Lung (tissue), 12 donors: ENCODE data around the gene HDAC2. TPM values are rescaled to one million over a fixed set of nuclear protein-coding genes. Genes with fewer than 3 reads are reported as not detected.

ENCODE experiments used
- ATAC-seq: fragments of 200-7000 bp; cut with Tn5 transposase; one replicate; pipeline ENCODE4 v1.9.1; 2020; ENCODE audit warnings: moderate number of reproducible peaks; ENCODE audit not compliant: insufficient read depth, low FRiP score
- DNase-seq, 3 donors: peaks; one replicate each; pipeline ENCODE4 v3.0.0-alpha.2; 2013 to 2017
- H3K27ac ChIP-seq, 2 donors: one replicate each; pipeline ENCODE4 v1.5.1; 2013; ENCODE audit warnings: mild to moderate bottlenecking in 2 of 2, moderate library complexity in 2 of 2, control low read depth in 1 of 2, inconsistent platforms in 1 of 2, low read depth in 1 of 2, low read length in 1 of 2
- H3K27me3 ChIP-seq, 3 donors: one replicate each; pipeline ENCODE4 v1.5.1; 2013; ENCODE audit warnings: low read length in 2 of 3; ENCODE audit not compliant: control insufficient read depth in 3 of 3, insufficient read depth in 3 of 3
- H3K36me3 ChIP-seq, 4 donors: one replicate each; pipeline ENCODE4 v1.5.1; 2013; ENCODE audit warnings: low read length in 4 of 4, mild to moderate bottlenecking in 1 of 4, moderate library complexity in 1 of 4; ENCODE audit not compliant: control insufficient read depth in 4 of 4, insufficient read depth in 4 of 4
- H3K4me1 ChIP-seq, 5 donors: one replicate each; pipeline ENCODE4 v1.5.1; 2013; ENCODE audit warnings: low read length in 5 of 5, mild to moderate bottlenecking in 2 of 5, moderate library complexity in 1 of 5; ENCODE audit not compliant: control insufficient read depth in 5 of 5, insufficient read depth in 5 of 5
- H3K4me3 ChIP-seq: one replicate; pipeline ENCODE4 v1.5.1; 2013; ENCODE audit warnings: mild to moderate bottlenecking, control low read depth, moderate library complexity
- H3K9ac ChIP-seq, 2 donors: one replicate each; pipeline ENCODE4 v1.5.1; 2013; ENCODE audit warnings: low read length in 2 of 2, control low read depth in 1 of 2; ENCODE audit not compliant: insufficient read depth in 1 of 2
- H3K9me3 ChIP-seq, 4 donors: one replicate each; pipeline ENCODE4 v1.5.1; 2013; ENCODE audit warnings: low read length in 3 of 4, mild to moderate bottlenecking in 1 of 4, moderate library complexity in 1 of 4; ENCODE audit not compliant: control insufficient read depth in 4 of 4, insufficient read depth in 3 of 4
- WGBS, 2 donors: extraction: QIAGEN DNeasy Blood & Tissue Kit; methylation state at CpG; one replicate each; pipeline ENCODE4 v1.1.7; 2013; 5-methylcytosine and 5-hydroxymethylcytosine counted together
- polyA plus RNA-seq, 2 donors: library from polyadenylated mRNA; stranded (reverse); fragments of 200-250 nt; gene quantifications; one replicate each; pipeline ENCODE4 v1.2.1, GENCODE V29; 2013
- total RNA-seq, 2 donors: library from RNA; depleted of rRNA in 1 of 2; stranded (reverse); fragments of >200 nt in 1 of 2; gene quantifications; one replicate each; pipeline ENCODE4 v1.2.1, GENCODE V29; 2014 to 2021
- TF ChIP-seq, protein P1 (sequence below): IDR thresholded peaks from 2 replicates; pipeline ENCODE4 v1.5.1; 2012; ENCODE audit warnings: mild to moderate bottlenecking; ENCODE audit errors: control extremely low read depth, extremely low read depth
- donor health status: control.
- donor health status: control.
- donor health status: Bipolar disorder and iron deficiency.
- donor health status: healthy.
- donor health status: DM: yes; HTN: yes; CAD: no.

HDAC2 gene
- total and polyA plus RNA-seq, 4 donors = 48.2 to 113 (median 61.4) TPM

DNA sequence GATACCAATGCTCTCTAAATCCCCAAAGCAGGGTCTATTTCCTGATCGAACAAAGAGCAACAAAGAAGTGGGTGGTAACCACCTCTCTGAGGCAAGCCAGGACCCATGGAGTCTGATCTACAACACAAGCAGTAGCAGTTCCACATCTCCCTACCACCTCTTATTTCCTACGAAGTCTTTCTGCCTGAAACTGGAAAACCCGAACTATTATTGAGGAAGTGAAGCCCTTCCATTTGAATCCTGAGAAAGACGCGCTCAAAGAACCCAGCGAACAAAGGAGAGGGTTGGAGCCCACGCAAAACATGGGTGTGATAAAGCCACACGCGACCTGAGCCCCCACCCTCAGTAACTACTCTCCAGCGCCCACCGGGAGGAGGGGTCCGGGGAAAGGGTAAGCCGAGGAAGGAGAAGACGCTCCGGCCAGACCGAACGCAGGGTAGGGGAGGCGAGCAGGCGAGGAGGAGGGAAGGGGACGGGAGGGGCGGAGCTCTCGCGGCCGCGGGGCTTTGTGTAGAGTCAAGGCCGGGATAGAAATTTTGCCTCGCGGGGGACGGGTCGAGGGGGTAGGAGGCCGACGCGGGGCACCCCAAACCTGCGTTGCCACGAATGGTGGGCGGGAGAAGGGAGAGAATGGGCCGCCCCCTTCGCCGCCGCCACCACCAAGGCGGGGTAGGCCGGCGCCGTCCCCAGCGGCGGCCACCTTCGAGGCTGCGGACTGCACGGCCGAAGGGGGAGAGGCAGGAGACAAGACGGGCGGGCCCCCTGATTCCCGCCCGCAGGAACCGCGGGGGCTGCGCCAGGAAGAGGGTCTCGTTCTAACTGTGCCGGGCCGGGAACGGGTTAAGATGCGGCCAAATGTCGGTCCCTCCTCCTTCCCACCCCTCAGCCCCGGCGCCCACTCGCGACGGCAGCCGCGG is 802 bp downstream of the HDAC2 start:
- 0 to 1% methylated on average over 47 to 70 of the region's 70 CpGs for WGBS, 2 donors
- ATAC-seq = peak; percentile 29
- TF ChIP-seq, protein P1, sequence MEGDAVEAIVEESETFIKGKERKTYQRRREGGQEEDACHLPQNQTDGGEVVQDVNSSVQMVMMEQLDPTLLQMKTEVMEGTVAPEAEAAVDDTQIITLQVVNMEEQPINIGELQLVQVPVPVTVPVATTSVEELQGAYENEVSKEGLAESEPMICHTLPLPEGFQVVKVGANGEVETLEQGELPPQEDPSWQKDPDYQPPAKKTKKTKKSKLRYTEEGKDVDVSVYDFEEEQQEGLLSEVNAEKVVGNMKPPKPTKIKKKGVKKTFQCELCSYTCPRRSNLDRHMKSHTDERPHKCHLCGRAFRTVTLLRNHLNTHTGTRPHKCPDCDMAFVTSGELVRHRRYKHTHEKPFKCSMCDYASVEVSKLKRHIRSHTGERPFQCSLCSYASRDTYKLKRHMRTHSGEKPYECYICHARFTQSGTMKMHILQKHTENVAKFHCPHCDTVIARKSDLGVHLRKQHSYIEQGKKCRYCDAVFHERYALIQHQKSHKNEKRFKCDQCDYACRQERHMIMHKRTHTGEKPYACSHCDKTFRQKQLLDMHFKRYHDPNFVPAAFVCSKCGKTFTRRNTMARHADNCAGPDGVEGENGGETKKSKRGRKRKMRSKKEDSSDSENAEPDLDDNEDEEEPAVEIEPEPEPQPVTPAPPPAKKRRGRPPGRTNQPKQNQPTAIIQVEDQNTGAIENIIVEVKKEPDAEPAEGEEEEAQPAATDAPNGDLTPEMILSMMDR = no peak

DNA sequence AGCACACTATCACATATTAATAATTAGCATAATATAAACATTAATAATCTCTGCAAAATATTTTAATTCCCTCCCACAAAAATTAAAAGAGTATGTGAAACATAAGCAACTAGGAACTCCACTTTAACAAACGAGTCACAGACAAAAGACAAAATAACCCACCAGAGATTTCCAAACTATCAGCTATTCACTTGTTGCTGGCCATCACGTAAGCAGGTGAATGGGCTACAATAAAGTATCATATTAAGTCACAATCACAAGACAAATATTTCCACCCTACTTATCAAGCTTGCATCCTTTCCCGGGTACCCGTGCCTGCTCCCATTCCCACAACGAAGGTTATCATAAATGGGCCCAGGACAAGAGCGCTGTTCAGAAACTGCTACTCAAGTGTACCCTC is 2.5 kb downstream of the HDAC2 start:
- 51 to 66% methylated on average over 6 of the region's 6 CpGs for WGBS, 2 donors
- H3K9ac ChIP-seq = peak overlapping the region in 1 of 2 donors; percentile 13

More for the DNA sequence above, 802 bp downstream of the HDAC2 start:
- no peaks in the 10 kb centered on the region for H3K27me3 ChIP-seq
- peak; percentile 79 to 85 (median 81) for DNase-seq
- peak overlapping the region; percentile 92 to 98 for H3K9ac ChIP-seq
- no peaks in the 10 kb centered on the region for H3K9me3 ChIP-seq
- H3K27ac ChIP-seq = peak overlapping the region; percentile 94 to 97
- peak overlapping the region; percentile 86 for H3K4me3 ChIP-seq
- peaks cover 0 to 4% (median 0%) of the 10 kb centered on the region in 4 donors for H3K36me3 ChIP-seq
- peaks cover 0 to 23% (median 8%) of the 10 kb centered on the region in 5 donors for H3K4me1 ChIP-seq

DNA sequence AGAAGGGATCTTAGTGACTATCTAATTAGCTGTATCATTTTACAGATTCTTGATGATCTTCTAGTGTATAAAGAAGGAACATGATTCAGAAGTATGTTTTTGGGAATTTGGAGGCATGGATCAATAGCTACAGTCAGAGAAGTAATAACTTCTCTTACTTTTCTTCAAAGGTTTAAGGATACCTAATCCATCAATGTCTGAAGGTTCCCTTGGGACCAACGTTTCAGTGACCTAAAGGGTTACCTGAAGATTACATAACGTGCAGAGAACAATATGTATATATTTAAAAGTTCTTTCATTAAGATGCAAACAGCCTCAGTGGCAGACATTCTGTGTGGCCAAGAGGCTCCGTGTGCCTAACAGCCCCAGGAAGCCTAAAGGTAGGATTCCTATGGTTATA is 3.2 kb downstream of the HDAC2 start:
- H3K4me1 ChIP-seq = peaks cover 0 to 23% (median 10%) of the 10 kb centered on the region in 5 donors

More for the DNA sequence above, 2.5 kb downstream of the HDAC2 start:
- TF ChIP-seq, protein P1 = no peak
- H3K27ac ChIP-seq = no peak overlapping the region
- H3K9me3 ChIP-seq = no peaks in the 10 kb centered on the region
- H3K4me1 ChIP-seq = peaks cover 0 to 23% (median 10%) of the 10 kb centered on the region in 5 donors
- H3K27me3 ChIP-seq = no peaks in the 10 kb centered on the region
- DNase-seq = no peak
- peaks cover 0 to 4% (median 0%) of the 10 kb centered on the region in 4 donors for H3K36me3 ChIP-seq
- no peak for ATAC-seq
- H3K4me3 ChIP-seq = no peak overlapping the region

More for the DNA sequence above, 3.2 kb downstream of the HDAC2 start:
- Histone ChIP-seq H3K4me3 (no peak overlapping the region), H3K9me3 (no peaks in the 10 kb centered on the region), H3K9ac (no peak overlapping the region), H3K27me3 (no peaks in the 10 kb centered on the region), H3K36me3 (peaks cover 0 to 4% (median 0%) of the 10 kb centered on the region in 4 donors), H3K27ac (no peak overlapping the region)
- ATAC-seq = no peak
- DNase-seq = no peak
- TF ChIP-seq, protein P1 = no peak
- 48 to 59% methylated on average over 3 of the region's 3 CpGs for WGBS, 2 donors
